Measurements from ENCODE around the gene FAM168A.

Gene FAM168A

GRCh38 chr11:73420136-73420535 is 177.8 kb downstream of the FAM168A start:
- no peak for DNase-seq

DNA sequence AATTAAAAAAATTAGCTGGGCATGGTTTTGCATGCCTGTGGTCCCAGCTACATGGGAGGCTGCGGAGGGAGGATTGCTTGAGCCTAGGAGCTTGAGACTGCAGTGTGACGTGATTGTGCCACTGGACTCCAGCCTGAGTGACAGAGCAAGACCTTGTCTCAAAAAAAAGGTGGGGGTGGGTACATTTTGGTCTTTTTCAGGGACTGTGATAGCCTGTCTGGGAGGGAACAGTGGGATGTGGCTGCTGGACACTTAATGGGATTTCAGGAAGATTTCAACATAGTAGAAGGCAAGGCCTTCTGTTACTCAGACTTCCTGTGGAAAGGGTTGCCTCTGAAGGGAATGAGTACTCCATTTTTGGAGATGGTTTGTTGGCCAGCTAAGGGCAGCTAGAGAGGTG is 181.1 kb downstream of the FAM168A start:
- DNase-seq = peak; percentile 40

- DNase-seq = no peak
Observed at GRCh38 chr11:73415854-73416615, 181.9 kb downstream of the FAM168A start.

GRCh38 chr11:73414977-73415651 is 182.8 kb downstream of the FAM168A start:
- DNase-seq = peak; percentile 94

GRCh38 chr11:73413256-73413655 is 184.7 kb downstream of the FAM168A start:
- peak; percentile 97 for DNase-seq

DNA sequence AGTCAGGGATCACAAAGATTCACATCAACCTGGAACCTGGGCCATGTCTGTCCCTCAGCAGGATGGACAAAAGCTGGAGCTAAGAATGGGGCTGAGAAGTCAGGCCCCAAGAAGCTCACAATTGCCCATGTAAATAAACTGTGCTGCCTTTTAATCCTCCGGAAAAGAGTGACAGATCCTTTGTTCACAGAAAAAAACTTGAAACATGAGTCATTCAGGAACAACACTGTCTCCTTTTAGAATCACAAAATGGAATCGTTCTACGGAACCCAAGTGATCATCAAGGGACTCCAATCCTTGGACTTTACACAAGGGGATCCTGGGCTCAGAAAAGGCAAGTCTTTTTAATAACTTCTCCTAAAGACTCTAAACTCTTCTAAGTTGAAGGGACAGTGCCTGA is 185.6 kb downstream of the FAM168A start:
- DNase-seq = no peak

DNA sequence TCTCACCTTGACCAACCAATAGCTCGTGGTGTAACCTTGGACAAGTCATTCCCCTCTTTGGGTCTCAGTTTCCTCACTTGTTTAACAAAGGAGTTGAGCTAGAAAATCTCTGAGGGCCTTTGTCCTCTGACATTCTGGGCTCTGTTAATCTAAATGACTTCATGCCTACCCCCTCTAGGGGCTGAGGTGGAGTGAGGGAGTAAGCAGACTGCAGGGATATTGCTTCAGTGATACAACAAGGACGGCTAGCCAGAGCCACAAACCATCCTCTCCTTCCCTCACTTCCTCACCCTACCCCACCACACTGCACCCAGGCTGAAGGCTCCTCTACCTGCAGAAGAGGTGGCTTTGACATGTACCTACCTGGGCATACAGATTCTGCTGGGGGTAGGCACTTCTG is 186.9 kb downstream of the FAM168A start:
- no peak for DNase-seq

GRCh38 chr11:73410627-73411026 is 187.3 kb downstream of the FAM168A start:
- DNase-seq = no peak

DNA sequence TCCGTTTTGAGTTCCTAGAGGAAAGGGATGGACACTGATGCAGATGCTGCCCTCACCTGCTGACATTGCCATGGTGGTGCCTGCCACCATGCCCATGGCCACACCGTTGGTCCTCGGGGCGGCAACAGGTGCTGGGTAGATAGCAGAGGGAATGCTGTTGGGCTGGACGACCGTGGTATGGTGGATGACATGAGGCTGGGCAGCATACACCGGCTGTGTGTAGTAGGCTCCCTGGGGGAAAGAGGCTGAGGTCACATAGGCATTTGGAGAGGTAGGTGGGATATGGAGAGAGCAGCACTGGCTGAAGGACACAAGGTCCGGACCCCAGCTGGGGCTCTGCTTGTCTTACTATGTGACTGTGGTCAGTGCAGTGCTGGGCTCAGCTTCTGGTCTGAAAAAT is 188.5 kb downstream of the FAM168A start:
- DNase-seq = no peak

- no peak for DNase-seq
Observed at GRCh38 chr11:73406619-73407018, 191.3 kb downstream of the FAM168A start.

DNA sequence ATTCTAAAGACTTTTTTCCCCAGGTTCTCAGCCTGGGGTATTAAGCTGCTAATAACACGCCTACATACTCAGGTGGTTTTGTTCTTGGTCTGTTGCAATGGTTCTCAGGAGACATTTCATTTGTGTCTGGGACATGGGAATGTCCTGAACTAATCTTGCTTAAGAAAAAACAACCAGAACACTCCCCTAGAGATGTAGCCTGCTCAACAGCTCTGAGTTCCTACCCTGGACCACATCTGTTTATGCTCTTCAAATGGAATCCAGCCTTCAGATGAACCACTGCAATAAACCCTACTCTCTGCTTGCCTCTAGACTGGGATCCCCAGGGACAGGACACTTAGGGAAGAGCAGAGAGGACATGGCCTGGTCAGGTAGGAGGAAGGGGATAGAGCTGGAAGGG is 191.8 kb downstream of the FAM168A start:
- no peak for DNase-seq

DNA sequence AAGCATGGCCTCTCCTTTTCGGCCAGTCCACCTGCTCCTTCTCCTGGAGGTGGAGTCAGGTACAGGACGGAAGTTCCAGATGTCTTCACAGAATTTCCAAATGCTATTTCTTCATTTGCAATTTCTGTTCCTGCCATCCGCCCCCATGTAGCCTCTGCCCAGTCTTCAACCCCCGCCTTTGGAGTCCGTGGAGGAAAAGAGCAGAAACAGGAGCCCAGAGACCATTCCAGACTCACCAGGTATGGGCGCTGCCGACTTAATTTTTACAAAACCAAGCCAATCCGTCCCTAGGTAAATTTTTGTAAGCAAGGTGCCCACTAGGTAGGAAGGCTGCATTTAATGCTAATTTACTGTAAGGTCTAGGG is 192.8 kb downstream of the FAM168A start:
- DNase-seq = no peak

DNA sequence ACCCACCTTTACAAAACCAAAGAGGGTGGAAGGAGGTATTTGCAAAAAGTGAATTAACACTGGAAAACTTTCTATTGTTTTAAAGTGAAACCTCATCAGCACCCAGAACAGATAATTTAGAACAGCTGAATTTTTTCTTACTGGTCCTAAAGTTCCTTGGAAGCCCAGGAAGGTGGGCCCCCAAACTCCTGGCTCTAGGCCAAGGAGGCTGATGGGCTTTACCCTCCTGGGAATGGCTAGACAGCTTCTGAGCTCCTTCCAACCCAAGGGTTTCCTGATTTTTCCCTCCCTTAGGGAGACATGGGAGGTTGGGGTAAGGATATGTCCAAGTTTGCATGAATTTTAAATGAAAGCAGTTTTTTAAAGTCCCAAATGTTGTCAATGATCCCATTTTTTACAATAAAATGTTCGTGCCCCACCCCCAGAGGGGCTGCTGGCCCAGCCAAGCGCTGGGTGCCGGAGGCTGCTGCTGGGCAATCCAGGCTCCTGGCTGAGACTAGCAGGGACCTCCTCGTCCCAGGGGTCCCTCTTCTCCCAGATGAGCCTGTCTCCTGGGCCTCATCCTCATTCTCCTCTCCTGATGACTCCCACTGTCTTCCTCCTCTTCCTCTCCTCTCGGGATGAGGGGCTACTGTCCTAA is 193.3 kb downstream of the FAM168A start:
- DNase-seq = no peak

DNA sequence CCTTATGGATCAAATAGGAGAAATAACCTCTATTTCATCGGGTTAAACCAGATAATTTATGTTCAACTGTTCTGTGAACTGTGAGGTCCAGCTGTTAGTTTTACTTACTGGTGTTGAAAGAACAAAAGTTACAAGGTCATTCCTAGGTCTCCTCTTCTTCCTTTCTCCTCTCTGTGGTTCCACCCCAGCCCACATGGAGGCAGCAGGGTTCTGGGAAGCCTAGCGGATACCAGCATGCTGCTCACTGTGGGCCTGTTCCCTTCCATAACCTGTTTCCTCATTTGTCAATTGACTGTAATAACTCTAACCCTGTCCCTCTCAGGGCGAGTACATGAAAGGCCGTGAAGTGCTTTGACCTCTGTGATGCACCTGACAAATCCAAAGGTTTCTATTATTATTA is 193.9 kb downstream of the FAM168A start:
- DNase-seq = peak; percentile 92

- no peak for DNase-seq
Observed at GRCh38 chr11:73403541-73403940, 194.4 kb downstream of the FAM168A start.

DNA sequence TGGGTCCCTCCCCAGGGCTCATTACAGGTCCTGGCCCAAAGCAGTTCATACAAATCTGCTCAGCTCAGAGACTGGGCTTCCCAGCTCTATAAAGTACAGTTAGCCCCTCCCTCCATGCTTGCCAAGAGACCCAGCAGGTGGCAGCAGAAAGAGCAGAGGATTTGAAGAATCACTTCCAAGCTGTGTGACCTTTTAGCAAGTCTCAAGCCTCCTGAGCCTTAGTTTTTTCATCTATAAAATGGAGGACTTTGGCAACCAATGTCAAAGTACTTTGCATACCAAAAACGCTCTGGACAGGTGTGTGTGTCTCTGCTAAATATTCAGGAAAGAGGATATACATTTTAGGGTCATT is 195.1 kb downstream of the FAM168A start:
- peak; percentile 42 for DNase-seq

DNA sequence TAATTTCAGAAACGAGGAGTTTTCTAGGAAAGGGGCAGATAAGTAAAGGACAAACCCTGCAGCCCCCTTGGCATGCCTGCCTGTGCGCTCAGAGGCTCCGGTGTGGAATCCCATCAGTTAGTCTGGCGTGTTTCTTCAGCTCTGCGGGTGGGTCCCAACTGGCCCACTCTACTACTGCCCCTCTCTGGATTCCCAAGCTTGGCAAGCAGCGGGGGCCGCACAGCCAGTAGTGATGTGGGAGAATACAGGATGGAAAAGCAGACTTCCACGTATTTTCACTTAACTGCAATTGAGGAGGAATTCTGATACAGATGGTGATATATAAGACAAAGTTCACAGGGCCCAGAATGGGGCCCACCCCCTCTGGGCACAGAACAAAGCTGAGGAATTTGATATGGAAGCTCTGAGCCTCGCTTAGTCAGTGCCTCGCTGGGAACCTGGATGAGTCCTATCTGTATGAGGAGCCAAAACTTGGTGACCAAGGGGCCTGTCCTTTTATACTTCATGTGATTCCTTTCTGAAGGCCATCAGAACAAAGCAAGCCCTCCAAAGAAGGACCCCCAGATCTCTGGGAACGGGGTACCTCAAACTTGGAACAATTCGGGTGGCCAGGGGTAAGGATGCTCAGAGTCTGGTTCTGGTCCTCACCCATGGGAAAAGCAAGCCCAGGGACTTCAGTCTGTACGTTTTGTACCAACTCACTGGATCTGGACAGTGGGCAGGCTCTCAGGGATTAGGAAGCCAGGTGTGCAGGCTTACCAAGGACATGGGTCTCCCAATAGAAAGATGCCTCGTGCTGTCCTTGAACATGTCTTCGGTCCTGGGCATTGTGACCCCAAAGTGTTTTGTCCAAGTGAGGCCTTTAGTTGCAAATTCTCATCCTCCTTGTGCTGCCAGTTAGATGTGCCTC is 195.7 kb downstream of the FAM168A start:
- no peak for DNase-seq

DNA sequence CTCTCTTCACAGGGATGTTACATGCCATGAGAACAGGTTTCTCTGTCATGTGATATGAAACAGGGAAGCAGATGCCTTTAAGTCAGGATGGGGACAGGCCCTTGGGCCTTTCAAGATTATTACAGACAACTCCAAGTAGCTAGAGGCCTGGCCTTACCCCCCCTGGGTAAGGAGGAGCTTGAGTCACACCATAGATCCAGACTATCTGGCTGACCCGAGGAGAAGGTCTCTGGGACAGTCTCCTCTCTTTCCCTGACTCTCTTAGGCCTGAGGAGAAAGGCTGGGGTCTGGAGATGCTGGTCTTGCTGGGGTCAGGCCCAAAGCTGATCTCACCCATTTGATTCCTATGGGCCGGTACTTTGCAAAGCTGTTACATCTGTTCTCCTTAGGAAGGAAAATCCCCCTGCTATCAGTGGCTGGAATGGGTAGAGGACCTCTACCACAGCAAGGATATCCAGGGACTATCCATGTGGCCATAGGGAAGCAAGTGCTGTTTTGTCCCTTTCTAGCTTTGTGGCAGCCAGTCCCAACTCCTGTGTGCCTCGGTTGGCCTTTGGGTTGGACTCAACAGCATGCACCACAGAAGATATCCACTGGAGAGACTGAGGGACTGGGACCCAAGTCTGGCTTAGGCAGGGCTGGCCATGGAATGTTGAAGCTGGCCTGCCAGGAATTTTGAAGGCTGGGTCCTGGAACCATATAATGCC is 196.5 kb downstream of the FAM168A start:
- no peak for DNase-seq

DNA sequence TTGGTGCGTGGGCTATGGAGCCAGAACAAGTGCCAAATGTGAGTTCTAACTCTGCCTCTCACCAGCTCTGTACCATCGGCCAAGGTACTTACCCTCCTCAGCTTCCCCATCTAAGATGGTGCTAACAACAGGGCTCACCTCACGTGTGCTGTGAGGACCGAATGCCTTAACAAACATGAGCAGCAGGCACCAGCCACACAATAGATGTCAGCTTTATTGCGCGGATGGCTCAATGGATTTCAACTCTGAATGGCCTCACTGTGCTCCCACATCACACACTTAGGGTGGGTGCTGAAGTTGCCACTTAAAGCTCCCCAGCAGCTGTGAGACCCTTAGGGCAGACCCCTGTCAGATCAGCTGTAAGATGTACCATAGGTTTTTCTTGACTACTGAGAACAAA is 197.6 kb downstream of the FAM168A start:
- DNase-seq = no peak

- DNase-seq = no peak
Observed at GRCh38 chr11:73399636-73400035, 198.3 kb downstream of the FAM168A start.

DNA sequence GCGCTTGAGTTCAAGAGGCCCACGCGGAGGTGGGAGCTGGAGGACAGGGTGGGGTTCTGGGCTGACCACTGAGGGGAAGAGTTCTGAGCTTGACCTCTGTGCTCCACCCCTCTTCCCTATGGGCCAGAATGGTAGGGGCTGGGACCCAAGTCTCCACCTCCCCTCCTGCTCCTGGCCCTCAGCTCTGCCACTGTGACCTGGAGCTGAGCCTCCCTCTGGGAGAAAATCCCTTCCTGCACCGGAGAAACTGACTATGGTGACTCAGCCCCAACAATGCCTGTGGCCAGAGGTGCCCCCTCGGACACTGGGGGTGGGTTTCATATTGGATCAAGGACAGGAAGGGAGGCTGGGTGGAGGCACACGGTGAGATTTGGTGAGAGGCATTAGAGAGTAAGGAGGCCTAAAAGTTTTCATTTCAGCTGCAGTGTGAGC is 198.7 kb downstream of the FAM168A start:
- no peak for DNase-seq

DNA sequence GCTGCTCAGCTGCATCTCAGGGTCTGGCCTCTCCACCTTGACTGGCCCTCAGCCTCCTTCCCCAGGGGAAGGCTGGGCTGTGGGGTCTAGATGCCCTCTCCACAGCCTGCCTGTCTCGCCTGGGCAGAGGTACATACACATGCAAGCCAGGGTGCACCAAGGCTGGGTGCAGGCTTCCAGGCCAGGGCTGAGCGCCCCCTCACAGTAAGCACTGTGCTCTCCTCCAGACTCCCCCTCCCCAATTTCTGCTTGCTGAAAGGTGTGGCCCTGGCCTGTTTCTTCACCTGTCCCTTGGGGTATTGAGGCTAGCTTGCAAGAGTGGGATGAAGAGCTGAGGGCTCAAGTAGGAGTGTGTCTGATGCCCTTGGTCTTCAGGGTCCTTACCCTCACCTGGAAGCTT is 199.2 kb downstream of the FAM168A start:
- no peak for DNase-seq

- DNase-seq = no peak
Observed at GRCh38 chr11:73398132-73398526, 199.8 kb downstream of the FAM168A start.
